GM12892 (cell line): Measurements from ENCODE around the gene IFI16.
A peak's percentile ranks its signal among the peaks of the same experiment; 100 is the strongest.
"Not testable (repeated sequence)": the region's sequence is repeated elsewhere in the genome, so short reads cannot be mapped to it uniquely, and the experiment has no call there.

ENCODE experiments used
- DNase-seq: peaks from one replicate; pipeline ENCODE4 v3.0.0; 2011; ENCODE audit not compliant: insufficient read length
- FAIRE-seq: peaks from 2 replicates; lab custom pipeline; 2011; peaks lifted over from hg19 to GRCh38; lab: Jason Lieb, UNC
- POLR2A ChIP-seq: IDR thresholded peaks from 2 replicates; pipeline ENCODE4 v1.6.1; 2011; ENCODE audit warnings: low read depth, low read length, control low read depth
- POLR2AphosphoS5 ChIP-seq: IDR thresholded peaks from 2 replicates; pipeline ENCODE4 v1.6.1; 2011; ENCODE audit warnings: low read depth, low read length, control low read depth
- TAF1 ChIP-seq: IDR thresholded peaks from 2 replicates; pipeline ENCODE4 v1.6.1; 2011; ENCODE audit warnings: low read depth, mild to moderate bottlenecking, control low read depth, low read length, borderline replicate concordance

Gene IFI16

DNA sequence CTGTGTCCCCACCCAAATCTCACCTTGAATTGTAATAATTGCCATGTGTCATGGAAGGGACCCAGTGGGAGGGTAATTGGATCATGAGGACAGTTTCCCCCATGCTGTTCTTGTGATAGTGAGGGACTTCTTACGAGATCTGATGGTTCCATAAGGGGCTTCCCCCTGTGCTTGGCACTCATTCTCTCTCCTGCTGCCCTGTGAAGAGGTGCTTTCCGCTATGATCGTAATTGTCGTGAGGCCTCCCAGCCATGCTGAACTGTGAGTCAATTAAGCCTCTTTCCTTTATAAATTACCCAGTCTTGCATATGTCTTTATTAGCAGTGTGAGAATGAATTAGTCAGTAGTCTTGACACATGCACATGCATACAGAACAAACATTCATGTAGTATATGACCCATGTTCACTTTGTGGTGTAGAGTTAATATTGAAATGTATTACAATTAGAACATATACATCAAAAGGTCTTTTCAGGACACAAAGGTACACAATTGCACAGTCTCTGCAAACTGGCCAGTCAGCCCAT is 16.9 kb upstream of the IFI16 start:
- FAIRE-seq = no peak
- no peak for TF ChIP-seq POLR2A
- no peak for TF ChIP-seq TAF1
- no peak for TF ChIP-seq POLR2AphosphoS5

DNA sequence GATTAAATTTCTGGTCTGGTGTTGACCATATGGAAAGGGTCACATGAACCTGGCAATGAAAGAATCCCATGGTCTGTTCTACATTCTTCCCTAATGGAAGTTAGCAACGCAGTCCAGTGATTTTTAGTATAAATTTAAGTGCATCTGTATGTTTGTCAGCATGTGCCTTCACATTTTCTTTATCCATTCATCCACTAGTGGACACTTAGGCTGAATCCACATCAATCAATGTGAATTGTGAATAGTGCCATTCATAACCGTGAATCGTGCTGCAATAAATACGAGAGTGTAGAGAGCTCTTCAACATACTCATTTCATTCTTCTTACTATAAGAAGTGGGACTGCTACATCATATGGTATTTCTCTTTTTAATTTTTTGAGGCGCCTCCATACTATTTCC is 12.7 kb upstream of the IFI16 start:
- DNase-seq = no peak
- no peak for TF ChIP-seq TAF1
- TF ChIP-seq POLR2AphosphoS5 = no peak
- TF ChIP-seq POLR2A = no peak
- FAIRE-seq = no peak

More for the DNA sequence above, 16.9 kb upstream of the IFI16 start:
- DNase-seq = no peak

DNA sequence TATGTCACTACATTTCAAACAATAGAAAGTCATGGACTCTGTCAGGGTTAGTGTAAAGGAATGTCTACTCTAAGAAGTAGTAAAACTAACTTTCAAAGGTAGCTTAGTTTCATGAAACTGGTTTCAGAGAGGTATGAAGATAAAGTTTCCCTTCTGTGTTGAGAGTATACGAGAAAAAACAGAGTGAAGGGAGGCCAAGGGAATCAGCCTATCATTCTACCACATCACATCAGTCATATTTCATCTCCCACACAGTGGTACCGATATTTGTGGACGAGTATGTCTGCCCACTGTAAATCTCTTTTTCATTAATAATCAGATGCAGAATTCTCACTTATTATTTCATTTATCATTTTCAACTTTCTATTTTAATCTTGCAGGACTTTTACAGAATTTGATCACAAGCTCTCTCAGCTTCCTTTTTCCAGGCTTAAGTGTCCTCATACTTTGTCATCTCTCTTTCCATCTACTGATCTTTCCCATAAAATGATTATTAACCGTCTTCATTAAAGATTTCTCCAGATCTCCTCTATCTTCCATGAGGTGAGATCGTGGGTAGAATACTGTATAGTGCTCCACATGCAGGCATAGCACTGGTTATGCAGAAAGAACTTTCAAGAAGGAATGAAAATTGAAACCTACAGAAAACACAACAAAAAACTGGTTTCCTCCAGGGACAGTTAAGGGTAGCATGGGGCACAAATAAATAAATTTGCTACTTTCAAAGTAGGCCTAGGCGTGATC is 11.5 kb upstream of the IFI16 start:
- FAIRE-seq = peak; percentile 60
- DNase-seq = no peak
- no peak for TF ChIP-seq POLR2A
- TF ChIP-seq POLR2AphosphoS5 = no peak
- no peak for TF ChIP-seq TAF1

DNA sequence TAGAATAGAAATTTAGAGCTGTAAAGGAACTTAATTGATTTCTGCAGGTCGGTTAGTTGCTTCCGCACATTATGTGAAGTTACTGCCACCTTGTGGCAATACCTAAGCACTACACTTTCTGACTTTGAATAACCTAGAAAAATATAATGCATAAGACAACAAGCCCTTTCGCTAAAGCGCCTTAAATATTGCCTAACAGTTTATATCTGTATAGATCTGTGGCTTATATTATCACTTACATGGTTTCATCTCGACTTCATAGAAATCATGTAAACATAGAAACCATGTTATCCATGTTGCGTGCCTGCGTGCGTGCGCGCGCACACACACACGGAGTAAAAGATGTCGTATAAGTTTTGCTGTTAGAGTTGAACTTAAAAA is 10.9 kb upstream of the IFI16 start:
- peak; percentile 16 for DNase-seq
- peak; percentile 90 for FAIRE-seq
- no peak for TF ChIP-seq POLR2A
- TF ChIP-seq POLR2AphosphoS5 = no peak

DNA sequence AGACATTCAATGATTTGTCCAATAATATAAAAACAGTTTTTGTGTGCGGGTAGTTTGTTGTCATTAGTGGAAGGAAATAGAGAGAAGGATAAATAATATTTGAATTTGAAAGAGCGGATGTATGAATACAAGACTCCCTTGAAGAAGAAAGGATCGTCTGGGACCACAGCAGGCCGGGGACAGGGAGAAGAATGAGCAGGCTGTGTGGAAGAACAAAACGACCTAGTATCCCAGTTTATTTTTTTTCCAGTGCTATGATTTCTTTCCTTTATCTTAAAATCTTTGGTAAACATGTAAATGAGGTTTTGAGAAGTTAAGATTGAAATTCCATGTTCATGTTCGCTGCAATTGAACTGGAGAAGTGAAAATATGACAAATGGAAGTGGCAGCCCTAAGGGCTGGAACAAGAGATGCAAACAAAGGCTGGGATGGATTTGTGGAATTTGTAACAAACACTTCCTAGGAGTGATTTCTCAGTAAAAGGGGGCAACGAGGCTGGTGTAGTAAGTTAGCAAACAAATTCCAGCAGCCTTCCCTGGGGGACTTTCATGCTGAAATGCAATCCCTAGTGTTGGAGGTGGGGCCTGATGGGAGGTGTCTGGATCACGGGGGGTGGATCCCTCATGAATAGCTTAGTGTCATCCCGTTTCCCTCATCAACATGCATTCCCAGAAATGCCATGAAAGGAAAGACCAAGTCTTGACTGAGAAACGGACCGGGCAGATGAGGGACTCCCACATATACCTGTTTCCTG is 10.2 kb upstream of the IFI16 start:
- no peak for DNase-seq
- no peak for FAIRE-seq

DNA sequence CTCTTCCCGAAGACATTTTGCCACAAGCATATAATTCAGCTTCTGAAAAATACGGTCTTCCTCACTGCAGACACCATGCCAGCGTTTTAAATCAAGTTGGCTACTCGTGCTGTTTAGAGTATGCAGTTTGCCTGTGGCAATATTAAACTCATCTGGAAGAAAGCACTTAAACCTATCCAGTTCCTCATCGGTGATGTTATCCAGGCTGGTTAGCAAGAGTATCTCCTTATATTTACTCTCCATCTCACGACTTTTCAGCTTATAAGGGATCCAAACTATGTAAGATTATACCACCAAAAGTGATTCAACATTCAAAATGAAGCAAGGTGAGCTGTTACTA is 9.7 kb upstream of the IFI16 start:
- FAIRE-seq (no peak), DNase-seq (no peak)
- no peak for TF ChIP-seq POLR2A
- no peak for TF ChIP-seq POLR2AphosphoS5
- TF ChIP-seq TAF1 = no peak

More for the DNA sequence above, 10.2 kb upstream of the IFI16 start:
- TF ChIP-seq TAF1 = no peak
- TF ChIP-seq POLR2AphosphoS5 = no peak
- no peak for TF ChIP-seq POLR2A

DNA sequence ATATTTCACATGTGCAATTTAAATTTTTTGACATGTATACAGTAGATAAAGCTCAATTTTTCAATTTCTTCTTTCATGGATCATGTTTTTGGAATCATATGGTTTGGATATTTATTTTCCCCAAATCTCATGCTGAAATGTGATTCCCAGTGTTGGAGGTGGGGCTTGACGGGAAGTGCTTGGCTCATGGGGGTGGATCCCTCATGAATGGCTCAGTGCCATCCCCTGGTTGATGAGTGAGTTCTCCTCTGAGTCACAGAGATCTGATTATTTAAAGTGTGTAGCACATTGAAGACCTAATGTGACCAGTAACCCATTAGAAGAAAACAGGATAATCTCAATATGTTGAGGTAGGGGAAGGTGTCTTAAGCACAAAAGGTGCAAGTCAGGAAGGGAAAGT is 9.1 kb upstream of the IFI16 start:
- no peak for DNase-seq
- TF ChIP-seq POLR2A (no peak), POLR2AphosphoS5 (no peak), TAF1 (no peak)
- no peak for FAIRE-seq

DNA sequence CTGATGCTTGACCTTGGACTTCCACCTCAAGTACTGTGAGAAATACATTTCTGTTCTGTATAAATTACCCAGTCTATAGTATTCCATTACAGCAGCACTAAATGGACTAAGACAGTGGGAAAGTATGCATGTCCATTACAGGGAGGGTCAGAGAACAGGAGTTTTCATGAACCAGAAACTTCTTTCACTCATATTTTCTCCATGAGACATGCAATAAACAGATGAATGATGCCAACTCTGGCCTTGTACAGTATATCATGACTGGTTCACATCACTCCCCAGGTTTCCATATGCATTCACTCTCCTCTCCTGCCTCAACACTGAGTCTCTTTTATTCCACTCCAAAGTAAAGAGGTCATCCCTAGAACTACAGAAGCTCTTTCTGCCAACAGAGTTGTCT is 4.5 kb upstream of the IFI16 start:
- peak; percentile 50 for FAIRE-seq
- no peak for DNase-seq
- TF ChIP-seq POLR2AphosphoS5 (no peak), TAF1 (no peak)

DNA sequence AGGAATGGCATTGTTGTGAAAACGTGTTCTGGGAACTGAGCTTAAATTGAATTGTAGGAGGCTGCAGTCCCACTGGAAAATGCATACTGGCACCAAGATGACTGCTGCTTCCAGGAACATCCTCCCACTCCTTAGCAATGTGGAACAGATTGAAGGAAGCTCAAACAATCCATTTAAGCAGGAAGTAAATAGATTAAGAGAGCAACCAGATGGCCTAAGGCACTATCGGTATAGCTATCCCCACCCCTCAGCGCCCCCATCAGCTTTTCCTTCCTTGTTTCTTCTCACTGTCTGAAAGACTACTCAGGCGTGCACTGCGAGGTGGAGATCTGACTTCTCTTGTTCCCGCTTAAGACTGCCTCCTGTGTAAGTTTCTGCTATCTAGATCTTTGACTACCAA is 4.0 kb upstream of the IFI16 start:
- DNase-seq (no peak), FAIRE-seq (no peak)
- TF ChIP-seq POLR2A (no peak), POLR2AphosphoS5 (no peak), TAF1 (no peak)

DNA sequence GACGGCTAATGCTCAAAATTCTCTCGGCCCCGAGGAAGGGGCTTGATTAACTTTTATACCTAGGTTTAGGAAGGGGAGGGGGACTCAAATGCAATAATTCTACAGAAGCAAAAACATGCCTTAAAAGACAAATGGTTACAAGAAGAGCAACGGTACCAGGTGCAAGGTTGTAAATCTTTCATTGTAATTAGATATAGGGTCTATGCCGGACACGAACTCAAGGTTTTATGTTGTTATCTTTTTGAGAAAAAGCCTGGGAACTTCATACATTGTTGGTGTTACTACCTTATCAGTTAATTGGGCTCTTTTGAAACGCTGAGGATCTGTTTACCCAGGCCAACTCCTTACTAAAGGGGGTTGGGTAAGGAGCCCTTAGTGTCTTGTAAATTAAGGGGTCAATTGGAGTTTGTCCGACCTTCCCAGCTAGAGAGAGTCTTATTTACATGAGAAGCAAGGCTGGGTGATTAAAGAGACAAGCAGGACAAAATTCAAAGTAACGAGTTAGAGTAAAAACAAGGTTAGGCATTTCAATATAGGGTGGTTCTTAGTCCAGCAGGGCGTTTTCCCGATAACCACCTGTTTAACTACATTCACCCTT is 3.4 kb upstream of the IFI16 start:
- not testable (repeated sequence) for FAIRE-seq, DNase-seq

DNA sequence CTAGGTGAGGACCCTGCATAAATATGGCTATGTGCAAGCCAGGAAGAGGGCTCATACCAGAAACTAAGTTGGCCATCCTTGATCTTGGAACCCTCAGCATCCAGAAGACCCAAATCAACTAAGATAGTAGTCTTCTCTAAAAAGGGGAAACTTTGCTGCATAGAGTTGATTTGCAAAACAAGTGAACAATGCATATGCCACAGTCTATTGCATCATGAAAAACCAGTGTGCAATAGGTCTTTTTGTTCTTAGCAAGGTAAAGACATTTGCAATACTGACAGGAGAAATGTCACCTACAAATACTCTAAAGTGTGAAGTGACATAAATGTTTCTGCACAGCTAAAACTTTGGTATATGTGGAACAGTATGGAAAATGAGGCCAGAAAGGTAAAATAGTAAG is 2.0 kb upstream of the IFI16 start:
- TF ChIP-seq TAF1 = no peak
- no peak for TF ChIP-seq POLR2A
- TF ChIP-seq POLR2AphosphoS5 = no peak
- DNase-seq = no peak
- no peak for FAIRE-seq

DNA sequence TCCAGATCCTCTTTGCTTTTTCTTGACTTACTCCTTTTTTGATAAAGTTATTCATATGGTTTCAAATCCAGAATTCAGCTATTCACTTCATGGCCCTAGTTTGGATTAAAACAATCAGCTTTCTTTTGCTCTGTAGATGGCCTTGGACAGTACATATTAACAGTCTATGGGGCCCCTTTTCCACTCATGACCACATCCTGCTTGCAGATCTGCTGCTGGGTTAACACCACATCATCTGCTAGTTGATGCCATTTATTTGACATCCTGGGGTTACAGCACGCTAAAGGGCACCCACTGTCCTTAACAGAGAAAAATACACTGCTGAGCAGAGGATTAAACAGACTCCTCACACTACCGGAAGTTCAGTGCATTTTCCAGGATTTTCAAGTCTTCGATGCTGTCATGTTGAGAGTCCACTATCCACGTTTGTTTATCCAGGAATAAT is 941 bp upstream of the IFI16 start:
- FAIRE-seq (peak; percentile 99), DNase-seq (no peak)
- TF ChIP-seq POLR2AphosphoS5 (peak; percentile 90), TAF1 (peak; percentile 83; the same call in 1 of the 2 replicates), POLR2A (peak; percentile 76)
